NCI-H524 treated with DMSO at 0.1 percent for 48 hours (cell line): ENCODE results near the gene USP2.

Experiments used
- DNase-seq: peaks from one replicate; lab custom pipeline; 2025; lab: John Stamatoyannopoulos, UW

Gene USP2

GRCh38 chr11:119363081-119363850 lies 18.2 kb downstream of the USP2 start:
- no peak for DNase-seq

DNA sequence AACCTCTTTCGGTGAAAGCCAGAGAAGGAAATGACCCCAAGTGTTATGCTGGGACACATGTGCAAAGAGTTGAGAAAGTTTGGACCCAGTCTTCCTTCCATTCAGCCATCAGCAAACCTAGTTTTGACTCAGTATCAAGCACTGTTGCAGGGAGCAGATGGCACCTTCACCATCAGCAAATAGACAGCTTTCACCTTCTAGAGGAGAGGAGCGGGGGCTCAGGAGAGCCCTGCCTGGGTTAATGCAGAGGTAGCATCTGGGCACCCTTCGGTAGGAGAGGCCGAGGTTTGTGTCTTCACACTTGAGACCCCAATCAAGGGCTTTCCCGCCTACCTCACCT lies 18.8 kb downstream of the USP2 start:
- DNase-seq: peak; percentile 33

DNA sequence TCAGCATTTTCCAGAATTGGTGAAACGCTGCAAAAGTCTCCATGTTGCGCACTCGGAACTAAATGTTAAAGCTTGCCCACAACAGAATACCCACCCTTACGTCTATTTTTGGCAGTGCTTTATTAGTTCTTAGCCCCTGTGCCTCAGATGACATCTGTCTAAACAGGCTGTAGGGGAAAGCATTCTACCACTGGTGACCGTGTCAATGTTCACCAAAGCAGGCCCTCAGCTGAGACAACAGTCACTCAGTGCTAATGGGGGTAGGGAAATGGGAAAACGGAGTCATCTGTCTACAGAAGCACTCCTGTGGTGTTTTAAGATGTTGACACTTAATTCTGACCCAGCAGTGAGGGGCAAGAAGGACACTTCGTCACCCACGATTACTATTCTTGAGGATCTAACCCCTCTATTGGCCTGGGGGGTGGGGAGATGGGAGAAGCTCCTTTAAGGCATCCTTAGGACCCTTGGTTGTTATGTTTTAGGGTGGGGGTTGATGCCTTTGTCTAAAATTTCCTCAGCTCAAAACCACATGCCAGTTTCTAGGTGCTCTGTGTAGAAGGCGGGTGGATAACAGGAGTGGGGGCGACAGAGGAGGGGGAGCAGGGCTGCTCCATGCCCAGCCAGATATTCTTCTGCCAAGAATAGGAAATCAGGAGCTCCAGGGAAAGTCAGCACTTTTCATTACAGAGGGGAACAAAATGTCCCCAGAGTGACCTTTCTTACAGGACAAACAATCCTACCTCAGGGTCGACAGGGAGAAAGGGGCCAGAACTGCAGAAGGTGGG lies 19.4 kb downstream of the USP2 start:
- no peak for DNase-seq

DNA sequence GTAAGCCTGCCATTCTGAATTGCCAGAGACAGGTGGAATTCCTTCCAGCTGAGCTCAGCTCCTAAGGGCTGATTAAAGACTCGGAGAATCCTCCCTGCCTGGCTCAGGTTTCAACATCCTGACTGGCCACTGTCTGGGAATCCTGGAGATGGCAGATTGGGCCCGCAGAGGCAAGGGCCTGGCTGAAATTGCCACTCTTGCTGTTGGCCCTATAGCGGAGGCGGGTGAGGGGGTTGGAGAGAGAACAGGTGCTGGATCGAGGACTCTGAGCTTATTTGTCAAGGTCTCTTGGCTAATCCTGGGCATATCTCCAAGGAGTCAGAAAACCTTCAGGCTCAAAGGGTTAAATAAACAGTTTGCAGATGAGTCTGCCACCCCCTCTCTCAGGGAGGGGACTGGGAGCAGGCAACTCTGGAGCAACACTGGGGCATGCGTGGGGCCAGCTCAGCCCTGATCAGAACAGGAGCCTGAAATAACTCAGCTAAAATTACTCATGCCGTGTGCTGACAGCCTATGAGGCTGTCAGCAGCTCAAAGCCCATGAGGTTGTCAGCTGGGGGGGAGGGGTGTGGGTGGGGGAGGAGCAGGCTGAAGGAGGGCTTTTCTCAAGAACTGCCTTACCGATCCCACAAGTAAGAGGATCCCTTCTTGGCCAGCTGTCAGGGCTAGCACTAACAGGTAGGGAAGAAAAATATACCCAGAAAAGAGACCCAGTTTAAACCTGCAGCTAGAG lies 20.3 kb downstream of the USP2 start:
- DNase-seq: peak; percentile 95

- no peak for DNase-seq
Observed at GRCh38 chr11:119359365-119360214, 21.9 kb downstream of the USP2 start.

DNA sequence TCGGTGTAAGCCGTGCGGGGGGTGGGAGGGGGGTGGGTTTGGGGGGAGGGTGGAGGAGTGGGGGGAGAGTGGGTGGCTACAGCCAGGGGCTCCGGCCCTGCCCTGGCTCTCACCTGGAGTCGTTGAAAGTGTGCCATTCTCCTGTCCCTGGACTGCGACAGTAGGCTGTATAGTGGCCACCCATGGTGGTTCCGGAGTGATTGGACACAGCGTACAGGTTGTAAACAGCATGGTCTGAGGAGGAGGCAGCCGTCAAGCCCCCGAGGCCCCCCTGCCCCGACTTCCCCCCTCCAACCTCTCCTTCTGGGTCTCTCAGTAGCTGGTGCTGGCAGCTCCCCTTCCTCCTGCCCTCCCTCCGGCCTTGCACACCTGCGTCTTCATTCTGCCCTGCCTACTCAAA lies 24.4 kb downstream of the USP2 start:
- DNase-seq: no peak

GRCh38 chr11:119356349-119357031 lies 25.0 kb downstream of the USP2 start:
- no peak for DNase-seq

GRCh38 chr11:119355091-119355843 lies 26.2 kb downstream of the USP2 start:
- no peak for DNase-seq

- DNase-seq: peak; percentile 75
Observed at GRCh38 chr11:119352857-119353260, 28.6 kb downstream of the USP2 start.

GRCh38 chr11:119351232-119351631 lies 30.3 kb downstream of the USP2 start:
- DNase-seq: no peak

DNA sequence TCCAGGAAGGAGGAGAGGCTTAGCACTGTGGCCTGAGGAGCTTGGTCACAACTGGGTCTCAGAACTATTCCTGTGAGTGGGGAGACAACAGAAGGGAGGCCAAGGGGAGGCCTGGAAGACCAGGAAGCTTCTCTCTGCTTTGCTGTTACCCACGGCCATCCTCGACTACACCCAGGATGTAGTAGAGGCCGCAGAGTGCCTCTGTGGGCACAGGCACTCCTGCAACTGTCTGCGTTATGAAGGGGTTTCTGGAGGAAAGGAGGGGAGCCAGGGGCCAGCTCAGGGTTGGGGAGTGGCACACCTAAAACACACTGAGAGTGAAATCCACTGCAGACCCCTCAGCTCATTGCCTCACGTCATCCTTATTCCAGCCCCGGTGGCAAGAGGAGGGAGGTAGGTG lies 31.2 kb downstream of the USP2 start:
- DNase-seq: no peak

DNA sequence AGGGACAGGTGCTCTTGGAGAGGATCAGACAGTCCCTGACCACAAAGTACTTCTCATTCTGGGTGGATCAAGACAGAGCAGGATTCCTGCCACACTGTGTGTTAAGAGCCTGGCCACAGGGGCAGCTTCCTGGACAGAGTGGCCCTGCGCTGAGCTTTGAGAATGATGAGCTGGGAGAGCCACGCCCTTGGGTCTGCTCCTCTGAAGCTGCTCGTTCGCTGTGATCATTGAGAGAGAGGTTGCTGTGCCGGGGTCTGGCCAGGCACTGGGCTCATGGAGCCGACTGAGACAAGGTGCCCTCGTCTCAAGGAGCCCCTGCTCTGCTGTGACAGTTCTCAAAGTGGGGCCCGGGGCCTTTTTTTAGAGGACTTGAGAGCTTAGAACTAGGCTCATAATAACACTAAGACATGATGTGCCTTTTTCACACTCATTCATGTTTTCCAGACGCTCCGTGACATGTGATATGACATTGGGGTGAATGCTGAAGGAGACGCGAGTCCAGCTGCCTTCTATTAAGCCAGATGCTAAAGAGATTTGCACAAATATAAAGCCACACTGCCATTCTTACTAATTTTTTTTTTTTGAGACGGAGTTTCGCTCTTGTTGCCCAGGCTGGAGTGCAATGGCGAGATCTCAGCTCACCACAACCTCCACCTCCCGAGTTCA lies 33.4 kb downstream of the USP2 start:
- peak; percentile 17 for DNase-seq

- no peak for DNase-seq
Observed at GRCh38 chr11:119347242-119347641, 34.2 kb downstream of the USP2 start.

DNA sequence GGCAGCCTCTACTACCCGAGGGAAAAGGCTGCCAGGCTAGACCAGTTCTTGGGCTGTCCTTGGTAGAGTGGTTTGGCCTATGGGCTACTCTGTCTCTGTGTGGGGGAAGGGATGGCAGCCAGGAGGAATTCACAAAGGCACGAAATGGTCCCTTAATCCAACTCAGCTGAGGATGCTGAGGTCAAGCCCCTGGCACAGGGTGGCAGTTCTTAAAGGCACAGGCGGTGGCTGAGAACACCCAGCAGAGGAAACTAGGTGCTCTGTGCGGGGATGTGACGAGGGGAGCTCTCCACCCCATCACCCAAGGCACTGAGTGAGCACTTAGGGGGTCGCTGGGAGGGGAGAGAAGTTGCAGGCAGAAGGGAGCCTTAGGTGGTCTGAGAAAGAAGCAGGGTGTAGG lies 34.9 kb downstream of the USP2 start, which contains the start of gene MFRP:
MFRP (minus strand) TSS at position 101 of the 400 bp plus-strand sequence. CDS start 192 bp downstream, outside the sequence.
- DNase-seq: no peak

DNA sequence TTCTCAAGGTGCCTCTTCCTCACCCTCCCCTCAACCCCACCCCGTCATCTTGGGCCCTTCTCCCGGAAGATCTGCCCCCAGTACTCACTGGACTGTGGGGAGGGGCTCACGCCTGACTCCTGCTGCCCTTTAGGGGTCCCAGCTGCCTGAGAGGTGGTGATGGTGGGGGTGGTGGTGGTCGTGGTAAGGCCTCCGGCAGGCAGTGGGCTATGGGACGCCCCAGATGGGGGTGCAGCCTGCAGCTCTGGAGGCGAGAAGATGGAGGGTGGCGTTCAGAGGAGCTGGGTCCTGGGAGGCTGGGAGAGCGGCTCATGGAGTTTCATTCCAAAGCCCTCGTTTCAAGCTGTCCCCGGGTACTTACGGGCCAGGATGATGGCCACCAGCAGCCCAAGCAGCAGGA lies 35.8 kb downstream of the USP2 start:
- DNase-seq: no peak

GRCh38 chr11:119344291-119345010 lies 37.0 kb downstream of the USP2 start:
- no peak for DNase-seq

- no peak for DNase-seq
Observed at GRCh38 chr11:119343726-119344125, 37.8 kb downstream of the USP2 start.

- DNase-seq: no peak
Observed at GRCh38 chr11:119342362-119343130, 38.9 kb downstream of the USP2 start.

GRCh38 chr11:119342023-119342300 lies 39.5 kb downstream of the USP2 start:
- DNase-seq: no peak
